ENCODE measurements around the gene HSPH1. TPM values are rescaled to one million over a fixed set of nuclear protein-coding genes. Genes with fewer than 3 reads are reported as not detected.

The HSPH1 gene
- total RNA-seq, 4 donors from 2014 or later: 36.5 to 47.0 (median 42.2) TPM

- H3K9me3 ChIP-seq: no peaks in the 10 kb centered on the region
- ATAC-seq: no peak
- WGBS, 2 donors (ENCODE audit: low coverage in 1 of 2): 70 to 95% methylated on average over 2 to 4 of the region's 6 CpGs
- H3K4me1 ChIP-seq: peaks cover 0 to 10% (median 0%) of the 10 kb centered on the region in 3 donors
- no peak for TF ChIP-seq POLR2A (IDR thresholded peaks at IDR 0.05)
- no peak for TF ChIP-seq POLR2AphosphoS5 (IDR thresholded peaks at IDR 0.05)
- TF ChIP-seq EP300 (IDR thresholded peaks at IDR 0.05): no peak
- no peak for TF ChIP-seq CTCF (IDR thresholded peaks at IDR 0.05)
- no peaks in the 10 kb centered on the region for H3K36me3 ChIP-seq
- H3K27ac ChIP-seq: no peak overlapping the region
- H3K4me3 ChIP-seq: no peak overlapping the region
- peaks cover 20% of the 10 kb centered on the region for H3K27me3 ChIP-seq
Measured at GRCh38 chr13:31094331-31095015, 67.2 kb downstream of the HSPH1 start.

DNA sequence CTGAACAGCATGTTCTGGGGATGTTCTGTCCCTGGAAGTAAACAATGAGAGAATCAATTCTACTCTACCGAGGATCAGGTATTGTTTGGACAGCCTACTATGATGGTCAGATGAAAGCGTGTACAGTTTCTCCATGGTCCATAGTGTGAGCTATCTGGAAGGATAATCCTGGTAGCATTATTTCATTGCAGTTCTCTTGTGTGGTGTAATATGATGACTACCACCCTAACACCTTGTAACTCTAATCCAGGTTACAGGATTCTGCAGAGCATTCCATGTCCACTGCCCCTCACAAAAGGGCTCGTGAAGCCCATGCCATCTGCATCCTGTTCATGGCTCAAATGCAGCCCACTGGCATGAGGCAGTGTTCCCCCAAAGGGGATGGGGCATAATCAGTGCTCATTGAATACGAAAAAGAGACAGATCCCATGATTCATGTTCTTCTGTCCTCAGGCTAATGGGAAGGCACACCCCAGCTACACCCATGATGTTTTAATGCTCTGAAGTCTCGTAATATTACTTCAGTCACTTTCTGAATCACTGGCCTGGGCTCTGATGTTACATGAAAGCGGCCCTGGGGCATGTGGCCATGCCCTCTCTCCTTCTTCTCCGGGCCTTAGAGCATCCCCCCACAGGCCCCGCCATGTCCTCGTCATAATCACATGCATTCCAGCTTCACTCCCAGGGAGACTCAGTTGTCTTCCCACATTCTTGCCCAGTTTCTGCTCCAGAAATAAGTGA is 68.4 kb downstream of the HSPH1 start:
- no peak overlapping the region for H3K4me3 ChIP-seq
- H3K27ac ChIP-seq: no peak overlapping the region
- peaks cover 17% of the 10 kb centered on the region for H3K27me3 ChIP-seq
- WGBS, 2 donors (ENCODE audit: low coverage in 1 of 2): 80 to 97% methylated on average over 6 to 8 of the region's 9 CpGs
- TF ChIP-seq POLR2AphosphoS5 (IDR thresholded peaks at IDR 0.05) (no peak), POLR2A (IDR thresholded peaks at IDR 0.05) (no peak), EP300 (IDR thresholded peaks at IDR 0.05) (no peak), CTCF (IDR thresholded peaks at IDR 0.05) (no peak)
- no peak for ATAC-seq
- no peaks in the 10 kb centered on the region for H3K9me3 ChIP-seq
- peaks cover 0 to 10% (median 0%) of the 10 kb centered on the region in 3 donors for H3K4me1 ChIP-seq
- no peaks in the 10 kb centered on the region for H3K36me3 ChIP-seq

DNA sequence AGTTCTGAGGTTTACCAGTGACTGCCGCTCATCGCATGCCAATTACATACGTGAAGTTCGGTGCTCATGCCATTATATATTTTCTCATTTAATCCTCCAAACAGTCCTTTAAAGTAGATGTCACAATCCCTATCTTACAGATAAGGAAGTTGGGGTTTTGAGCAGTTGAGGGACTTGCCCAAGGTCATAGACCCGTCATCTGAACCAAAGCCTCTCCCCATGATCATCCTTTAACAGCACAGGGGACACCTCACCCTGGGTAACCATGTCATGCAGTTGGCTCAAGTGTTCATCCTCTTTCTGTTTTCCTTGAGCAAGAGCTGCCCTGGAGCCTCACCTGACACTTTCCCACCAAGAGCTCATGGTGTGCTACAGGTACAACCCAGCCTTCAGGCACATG is 69.1 kb downstream of the HSPH1 start:
- no peak overlapping the region for H3K4me3 ChIP-seq
- WGBS, 2 donors (ENCODE audit: low coverage in 1 of 2): 83 to 94% methylated on average over 5 of the region's 5 CpGs
- TF ChIP-seq CTCF (IDR thresholded peaks at IDR 0.05) (no peak), POLR2AphosphoS5 (IDR thresholded peaks at IDR 0.05) (no peak), EP300 (IDR thresholded peaks at IDR 0.05) (no peak), POLR2A (IDR thresholded peaks at IDR 0.05) (no peak)
- H3K36me3 ChIP-seq: no peaks in the 10 kb centered on the region
- peaks cover 11% of the 10 kb centered on the region for H3K27me3 ChIP-seq
- no peak for ATAC-seq
- H3K9me3 ChIP-seq: no peaks in the 10 kb centered on the region
- peaks cover 0 to 10% (median 0%) of the 10 kb centered on the region in 3 donors for H3K4me1 ChIP-seq
- no peak overlapping the region for H3K27ac ChIP-seq

- ATAC-seq: no peak
- H3K27ac ChIP-seq: no peak overlapping the region
- peaks cover 0 to 10% (median 0%) of the 10 kb centered on the region in 3 donors for H3K4me1 ChIP-seq
- no peak for TF ChIP-seq POLR2AphosphoS5 (IDR thresholded peaks at IDR 0.05)
- TF ChIP-seq CTCF (IDR thresholded peaks at IDR 0.05): no peak
- no peak for TF ChIP-seq POLR2A (IDR thresholded peaks at IDR 0.05)
- TF ChIP-seq EP300 (IDR thresholded peaks at IDR 0.05): no peak
- WGBS, 2 donors (ENCODE audit: low coverage in 1 of 2): 15% methylated on average over 12 of the region's 16 CpGs; no CpG with 5 or more reads in 1 of the 2 donors
- H3K27me3 ChIP-seq: no peaks in the 10 kb centered on the region
- no peaks in the 10 kb centered on the region for H3K36me3 ChIP-seq
- H3K4me3 ChIP-seq: no peak overlapping the region
- no peaks in the 10 kb centered on the region for H3K9me3 ChIP-seq
Measured at GRCh38 chr13:31090961-31091624, 70.6 kb downstream of the HSPH1 start.

All from gastroesophageal sphincter (tissue), 4 donors.